HG03442 (cell line): ENCODE data around the gene FREM1.

Experiments
- ATAC-seq: cut with Tn5 transposase; IDR thresholded peaks from one replicate; pipeline ENCODE4 v1.9.1; 2021; ENCODE audit warnings: mild to moderate bottlenecking, moderate library complexity; ENCODE audit not compliant: unreplicated experiment

FREM1 gene

DNA sequence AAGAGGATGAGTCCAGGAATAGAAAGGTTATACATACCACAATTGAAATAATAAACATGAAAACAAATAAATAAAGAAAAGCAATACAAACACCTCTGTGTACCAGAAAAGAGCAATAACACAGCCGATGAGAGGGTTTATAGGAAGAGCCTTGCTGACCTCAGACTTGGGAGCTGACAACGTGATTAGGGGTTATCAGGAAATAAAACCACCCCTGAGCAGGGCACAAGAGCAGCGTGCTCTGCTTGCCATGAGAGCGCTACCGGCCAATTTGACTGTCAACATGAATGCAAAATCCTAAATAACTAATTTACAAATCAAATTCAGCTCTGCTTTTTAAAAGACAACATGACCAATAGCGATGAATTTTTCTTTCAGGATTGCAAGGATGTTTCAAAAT is 2.6 kb upstream of the FREM1 start:
- no peak for ATAC-seq

DNA sequence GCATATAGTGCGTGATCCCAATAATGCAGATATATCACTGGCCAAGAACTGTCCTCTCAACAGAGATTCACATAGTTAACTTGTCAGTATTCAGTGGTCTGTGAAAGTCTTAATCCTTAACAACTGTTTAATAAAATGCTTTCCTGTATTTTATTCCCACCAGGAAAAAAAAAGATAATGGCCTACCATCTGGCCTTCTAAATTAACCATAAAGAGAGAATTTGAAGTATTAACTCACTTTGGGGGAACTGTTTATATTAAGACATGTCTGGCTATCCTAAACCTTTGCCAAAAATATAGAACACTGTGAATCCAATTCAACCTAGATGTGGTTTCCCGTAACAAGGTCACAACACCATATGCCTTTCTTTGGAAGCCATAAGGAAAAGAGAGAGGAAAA is 818 bp upstream of the FREM1 start:
- no peak for ATAC-seq

DNA sequence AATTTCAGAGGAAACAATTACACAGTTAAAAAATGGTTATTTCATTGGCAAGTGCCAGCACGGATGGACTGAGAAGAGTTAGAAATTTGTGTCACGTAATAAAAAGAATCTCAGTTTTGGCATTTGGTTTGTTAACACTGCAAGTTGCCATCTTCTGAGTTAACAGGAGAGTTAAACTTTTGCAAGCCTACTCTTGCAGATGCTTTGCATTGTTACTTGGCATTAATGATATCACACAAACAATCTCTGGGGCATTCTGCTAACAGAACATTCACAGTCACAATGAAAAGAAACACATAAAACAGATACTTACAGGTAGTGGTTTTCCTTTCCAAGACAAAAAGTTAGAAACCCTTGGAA is 647 bp downstream of the FREM1 start:
- no peak for ATAC-seq

DNA sequence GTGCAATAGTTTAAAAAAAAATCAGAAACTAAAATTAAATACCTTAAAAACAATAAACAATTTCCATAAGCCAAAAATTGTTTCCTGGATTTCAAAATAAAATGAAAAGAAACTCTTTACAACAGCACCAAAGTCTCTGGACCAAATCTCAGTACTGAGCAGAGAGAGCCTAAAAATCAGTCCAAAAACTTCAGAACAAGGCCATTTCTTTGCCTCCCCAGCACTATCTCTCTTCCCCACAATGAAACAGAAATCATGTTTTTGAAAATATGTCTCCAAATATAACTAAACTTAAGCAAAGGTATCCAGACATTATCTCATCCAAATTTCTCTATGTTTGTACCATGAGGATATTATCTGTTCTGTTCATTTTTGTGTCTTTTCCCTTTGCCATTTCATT is 1.0 kb downstream of the FREM1 start:
- no peak for ATAC-seq

DNA sequence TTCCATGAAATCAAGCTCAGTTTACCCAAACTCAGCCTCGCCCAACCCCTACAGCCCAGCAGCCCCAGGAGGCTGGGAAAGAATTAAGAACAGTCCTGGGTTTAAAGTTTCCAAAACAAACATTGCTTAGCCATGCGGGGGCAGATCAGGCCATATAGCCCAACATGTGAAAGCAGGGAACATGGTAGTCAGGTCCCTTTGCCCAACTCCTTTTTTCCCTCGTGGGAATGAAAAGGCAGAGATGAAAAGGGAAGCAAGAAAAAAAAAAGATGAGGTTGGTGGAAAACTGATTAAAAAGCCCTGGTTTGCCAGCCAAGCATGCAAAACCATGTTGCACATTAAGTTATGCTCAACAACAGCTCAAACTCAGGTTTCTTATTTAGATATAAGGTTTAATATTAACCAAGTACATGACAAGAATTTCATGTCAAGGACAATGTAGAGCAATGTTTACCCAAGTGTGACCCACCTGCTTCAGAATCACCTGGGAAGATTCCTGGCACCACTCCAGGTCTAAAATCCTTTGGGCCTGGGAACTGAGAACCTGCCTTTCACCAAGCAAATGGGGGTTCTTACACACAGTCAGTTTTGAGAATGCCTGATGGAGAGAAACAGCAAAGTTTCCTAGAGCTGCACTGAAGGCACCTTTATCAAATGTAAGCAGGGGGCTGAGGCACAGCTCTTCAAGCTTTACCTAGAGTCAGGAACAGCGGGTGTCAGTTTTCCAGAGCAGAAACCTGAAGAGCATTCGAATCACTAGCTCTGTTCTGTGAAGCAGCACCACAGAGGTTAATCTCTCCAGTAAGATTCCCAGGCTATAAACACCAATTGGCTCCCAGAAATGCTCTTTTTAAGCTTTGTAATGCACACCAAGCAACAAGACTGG is 1.7 kb downstream of the FREM1 start:
- ATAC-seq, result no peak

DNA sequence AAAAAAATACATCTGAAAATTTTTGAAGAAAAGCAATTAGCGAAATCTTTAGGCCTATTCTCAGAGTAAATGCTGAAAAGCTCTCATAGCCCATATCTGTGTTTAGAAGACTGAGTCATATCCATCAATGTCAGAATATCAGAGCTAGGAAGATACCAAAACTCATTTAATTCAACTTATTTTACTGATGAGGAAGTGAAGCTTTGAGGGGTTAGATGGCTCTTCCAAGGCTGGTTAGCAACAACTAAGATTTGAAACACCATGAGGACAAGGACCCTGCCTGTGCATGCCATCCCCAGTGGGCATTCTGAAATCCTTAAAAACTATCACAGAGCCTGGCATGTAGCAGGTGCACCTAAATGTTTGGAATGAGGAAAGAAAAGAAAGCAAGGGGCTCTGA is 2.5 kb downstream of the FREM1 start:
- ATAC-seq, result no peak

DNA sequence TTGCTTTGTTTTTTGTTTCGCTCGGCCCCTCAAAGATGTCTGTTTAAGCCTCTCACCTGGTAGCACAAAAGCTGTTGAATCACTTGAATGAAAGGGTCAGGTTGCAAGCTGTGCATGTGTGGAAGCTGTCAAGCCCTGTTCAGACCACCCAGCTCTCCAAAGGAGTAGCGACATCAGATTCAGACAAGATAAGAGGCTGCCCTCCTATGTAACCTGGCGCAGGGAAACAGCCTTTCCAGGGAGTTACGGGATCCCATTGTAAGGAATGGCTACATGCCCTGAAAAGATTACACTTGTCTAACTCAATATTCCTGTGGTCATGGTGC is 2.9 kb downstream of the FREM1 start:
- no peak for ATAC-seq

DNA sequence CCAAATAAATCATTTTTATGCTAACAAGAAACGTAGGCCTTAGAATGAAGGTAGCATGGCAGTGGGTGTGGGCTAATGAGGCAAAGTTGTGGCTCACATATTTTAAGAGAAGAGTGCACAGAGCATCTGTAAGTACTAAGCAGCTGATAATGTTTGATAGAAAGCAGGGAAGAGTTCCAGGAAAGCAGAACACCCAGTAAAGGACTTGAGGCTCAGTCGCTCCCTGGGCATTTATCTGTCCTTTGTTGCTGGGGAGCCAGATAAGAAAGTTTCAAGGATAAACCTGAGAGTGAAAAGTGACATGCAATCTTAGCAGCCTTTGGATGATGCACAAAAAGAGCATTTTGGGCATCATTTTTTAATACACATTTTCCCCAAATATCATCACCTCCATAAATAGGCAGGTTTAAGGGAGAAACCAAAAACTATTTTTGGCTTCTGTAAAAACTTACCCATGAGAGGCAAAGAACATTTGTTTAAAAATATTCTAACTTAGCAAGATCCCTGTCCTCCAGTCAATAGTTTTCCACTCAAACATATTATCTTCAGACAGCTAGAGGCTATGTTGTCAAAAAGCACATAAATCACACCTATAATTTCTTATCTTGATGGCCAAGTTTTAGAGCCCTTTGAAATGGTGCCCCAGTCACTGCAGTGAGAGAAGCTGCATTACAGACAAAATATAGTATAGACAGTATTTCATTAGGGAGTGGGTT is 3.4 kb downstream of the FREM1 start:
- no peak for ATAC-seq

DNA sequence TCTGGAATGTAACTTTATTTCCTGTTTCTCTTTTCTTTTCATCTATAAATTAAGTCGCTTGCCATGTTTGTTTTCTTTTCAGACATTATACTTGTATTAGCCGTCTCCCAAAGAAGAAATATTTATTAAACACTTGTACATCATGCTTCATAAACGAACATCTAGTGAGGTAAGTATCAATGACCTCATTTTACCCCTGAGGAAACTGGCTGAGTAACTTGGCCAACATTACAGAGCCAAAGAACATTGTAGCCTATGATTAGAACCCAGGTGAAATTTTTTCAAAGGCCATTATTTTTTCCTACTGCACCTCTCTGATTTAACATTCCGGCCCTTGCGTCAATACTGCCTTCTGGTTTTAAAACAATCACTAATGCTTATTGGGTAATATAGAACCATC is 4.2 kb downstream of the FREM1 start:
- no peak for ATAC-seq

DNA sequence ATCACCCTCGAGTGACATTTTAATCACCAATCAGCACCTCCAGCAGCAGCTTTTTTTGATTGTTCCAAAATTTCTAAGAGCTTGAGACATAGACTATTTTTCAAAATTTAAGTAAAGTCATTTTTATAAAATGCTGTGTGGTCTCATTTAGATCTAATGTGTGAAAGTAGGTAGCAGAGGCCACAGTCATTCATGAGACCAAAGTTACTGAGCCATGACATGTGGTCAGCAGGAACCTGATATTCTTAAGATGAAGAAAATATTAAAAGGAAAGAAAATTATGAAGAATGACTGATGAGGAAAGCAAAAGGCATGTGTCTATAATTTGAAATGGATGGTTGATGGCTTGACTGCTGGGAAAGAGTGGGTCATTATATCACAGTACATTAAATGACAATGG is 7.2 kb downstream of the FREM1 start:
- ATAC-seq, result no peak

DNA sequence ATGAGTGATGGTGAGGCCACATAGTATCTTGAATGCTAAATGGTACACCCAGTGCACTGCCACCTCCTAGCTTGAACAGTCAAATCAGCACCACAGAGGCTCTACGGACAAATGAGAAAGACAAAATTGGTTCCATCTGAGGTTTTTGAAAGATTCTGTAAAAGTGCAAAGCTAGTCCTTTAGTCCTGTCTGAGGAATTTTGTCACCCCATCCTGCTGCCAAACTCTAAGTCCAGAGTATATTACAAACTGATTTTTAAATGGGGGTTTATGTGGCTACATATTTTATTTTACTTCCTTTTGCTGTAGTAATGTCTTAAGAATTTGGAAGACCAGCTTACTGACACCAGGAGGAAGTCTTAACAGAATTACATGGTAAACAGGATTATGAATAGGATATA is 7.7 kb downstream of the FREM1 start:
- no peak for ATAC-seq

DNA sequence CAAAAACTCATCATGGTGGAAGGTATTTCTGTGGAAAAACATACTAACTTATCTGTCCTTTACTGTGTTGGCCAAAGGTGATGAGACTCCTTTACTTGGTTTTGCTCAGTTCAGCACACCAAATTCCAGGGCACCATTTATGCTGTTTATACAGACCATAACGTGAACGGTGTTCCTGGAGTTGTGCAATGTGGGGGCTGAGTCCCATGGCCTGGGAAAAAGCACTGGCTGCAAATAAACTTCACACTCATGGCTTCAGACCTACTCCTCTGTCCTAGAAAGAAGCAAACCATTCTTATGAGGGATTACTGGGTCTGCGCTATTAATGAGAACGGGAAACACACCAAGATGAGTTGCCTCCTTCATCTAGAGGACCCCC is 10.4 kb downstream of the FREM1 start:
- ATAC-seq, result no peak

DNA sequence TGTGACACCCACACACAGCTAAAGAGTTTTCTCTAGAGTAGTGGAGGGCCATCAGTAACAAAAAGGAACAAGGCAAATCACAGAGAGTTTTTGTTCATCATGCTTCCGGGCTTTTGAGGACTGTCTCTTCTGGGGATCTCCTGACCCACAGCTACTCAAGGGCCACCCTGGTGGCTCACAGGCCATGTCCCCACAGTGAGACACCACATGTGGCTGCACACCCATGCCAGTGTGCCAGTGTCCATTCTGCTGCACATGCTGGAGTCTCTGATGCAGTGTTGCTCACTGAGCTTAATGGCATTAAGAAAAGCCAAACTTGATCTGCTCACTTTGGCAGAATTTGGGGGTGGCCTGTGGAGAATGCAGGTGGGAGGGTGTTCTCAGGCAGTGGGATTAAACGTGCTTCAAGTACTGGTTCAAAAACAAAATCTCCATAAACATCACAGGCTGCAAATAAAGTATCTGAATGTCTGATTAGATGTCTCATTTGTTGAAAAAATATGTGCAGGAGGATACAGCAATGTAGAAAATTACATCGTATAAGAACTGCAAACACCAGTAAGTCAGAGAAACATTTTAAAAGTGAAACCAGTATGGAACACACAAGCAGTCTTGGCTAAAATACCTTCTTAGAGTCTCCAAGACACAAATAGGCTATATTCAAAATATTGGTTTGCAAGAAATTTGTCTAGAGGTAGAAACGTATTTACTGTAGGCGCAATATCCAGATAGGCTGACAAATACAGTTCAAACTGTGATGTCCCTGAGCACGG is 11.0 kb downstream of the FREM1 start:
- ATAC-seq, result no peak

DNA sequence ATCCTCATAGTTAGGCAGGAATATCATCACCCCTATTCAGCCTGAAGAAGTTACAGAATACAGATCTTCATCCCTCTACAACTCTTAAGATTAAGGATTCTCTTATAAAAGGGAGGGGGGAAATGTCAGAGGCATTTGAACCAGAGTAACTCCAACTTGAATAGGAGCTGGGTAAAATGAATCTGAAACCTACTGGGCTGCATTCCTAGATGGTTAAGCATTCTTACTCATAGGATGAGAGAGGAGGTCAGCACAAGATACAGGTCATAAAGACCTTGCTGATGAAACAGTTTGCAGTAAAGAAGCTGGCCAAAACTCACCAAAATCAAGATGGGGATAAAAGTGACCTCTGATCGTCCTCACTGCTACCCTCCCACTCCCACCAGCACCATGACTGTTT is 14.4 kb downstream of the FREM1 start:
- ATAC-seq, result no peak

DNA sequence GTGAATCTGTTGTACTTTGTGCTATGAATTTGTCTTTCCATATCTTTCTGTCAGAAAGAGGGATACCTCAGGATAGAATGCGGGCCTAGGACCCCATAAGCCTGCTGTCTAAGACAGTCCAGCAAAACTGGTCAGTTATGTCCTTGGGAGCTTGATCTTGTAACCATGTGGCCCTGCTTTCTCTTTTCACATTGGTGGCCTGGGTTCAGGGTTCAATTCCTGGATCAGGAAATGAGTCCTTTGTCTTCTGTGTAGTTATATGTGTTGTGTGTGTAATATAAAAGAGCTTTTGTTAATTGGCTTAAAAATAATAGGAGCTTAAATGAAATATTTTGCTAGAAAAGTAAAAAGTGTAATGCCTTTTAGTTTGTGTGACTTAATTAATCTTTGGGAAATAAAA is 16.9 kb downstream of the FREM1 start:
- ATAC-seq, result no peak

DNA sequence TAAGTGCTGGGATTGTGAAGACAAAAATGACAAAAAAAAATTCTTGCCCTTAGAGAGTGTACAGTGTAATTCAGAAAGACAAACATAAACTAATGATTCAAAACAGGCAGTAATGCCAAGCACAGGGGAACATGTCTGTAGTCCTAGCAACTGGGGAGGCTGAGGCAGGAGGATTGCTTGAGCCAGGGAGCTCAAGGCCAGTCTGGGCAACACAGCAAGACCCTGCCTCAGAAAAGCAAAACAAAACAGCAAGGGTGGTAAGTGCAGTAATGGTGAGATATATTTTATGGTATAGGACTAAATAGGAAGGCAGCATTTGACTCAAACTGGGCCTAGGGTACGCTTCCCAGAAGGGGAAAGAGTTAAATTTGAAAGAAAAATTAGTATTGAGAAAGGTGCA is 18.9 kb downstream of the FREM1 start:
- ATAC-seq, result no peak

DNA sequence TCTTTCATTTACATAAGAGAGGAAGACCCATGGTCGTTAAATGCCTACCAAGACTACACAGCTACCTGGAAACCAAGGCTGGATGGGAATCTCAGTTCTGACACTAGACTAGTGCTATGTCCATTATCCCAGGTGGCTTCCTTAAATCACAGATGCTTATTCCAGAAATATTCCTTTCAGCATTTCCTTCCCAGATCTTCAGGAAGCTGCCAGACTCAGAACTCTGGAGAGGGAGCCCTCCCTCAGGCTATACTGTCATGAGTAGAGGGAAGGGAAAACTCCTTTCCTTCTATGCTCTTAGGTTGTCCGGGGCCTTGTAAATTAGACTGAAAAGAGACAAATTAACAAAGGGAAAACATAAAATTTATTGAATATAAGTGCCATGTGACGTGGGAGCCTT is 20.8 kb downstream of the FREM1 start:
- no peak for ATAC-seq

DNA sequence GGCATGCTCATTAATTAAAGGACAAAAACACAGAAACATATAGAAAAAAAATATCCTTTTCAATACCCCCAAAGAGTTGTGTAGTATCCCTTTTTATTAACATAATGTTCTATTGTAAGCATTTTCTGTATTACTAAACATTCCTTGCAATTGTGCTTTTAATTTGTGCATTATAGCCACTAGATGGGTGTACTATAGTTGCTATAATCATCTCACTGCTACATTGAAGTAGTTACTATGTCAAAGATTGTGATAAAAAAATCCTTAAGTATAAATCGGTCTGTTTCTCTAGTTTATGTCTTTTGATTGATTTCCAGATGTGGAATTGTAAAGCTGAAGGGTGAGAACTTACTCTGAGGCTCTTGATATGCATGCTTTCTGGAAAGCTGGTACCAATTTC is 21.4 kb downstream of the FREM1 start:
- ATAC-seq, result no peak

DNA sequence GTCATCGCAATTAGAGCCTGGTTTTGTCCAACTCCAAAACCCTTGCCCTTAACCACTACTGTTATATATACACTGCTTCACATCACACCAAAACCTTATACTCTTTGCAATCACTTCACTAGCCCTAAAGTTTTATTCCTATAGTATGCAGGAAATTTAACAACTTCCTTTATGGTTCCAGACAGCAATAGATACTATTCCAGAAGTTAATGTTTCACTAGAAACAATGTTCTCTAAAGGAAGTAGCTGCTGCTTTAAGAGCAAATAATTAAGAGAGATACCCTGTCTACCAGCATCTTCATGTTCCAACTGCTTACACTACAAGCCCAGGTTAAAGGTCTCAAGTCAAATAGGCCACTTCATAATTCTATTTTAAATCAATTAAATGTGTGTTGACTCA is 22.0 kb downstream of the FREM1 start:
- no peak for ATAC-seq

DNA sequence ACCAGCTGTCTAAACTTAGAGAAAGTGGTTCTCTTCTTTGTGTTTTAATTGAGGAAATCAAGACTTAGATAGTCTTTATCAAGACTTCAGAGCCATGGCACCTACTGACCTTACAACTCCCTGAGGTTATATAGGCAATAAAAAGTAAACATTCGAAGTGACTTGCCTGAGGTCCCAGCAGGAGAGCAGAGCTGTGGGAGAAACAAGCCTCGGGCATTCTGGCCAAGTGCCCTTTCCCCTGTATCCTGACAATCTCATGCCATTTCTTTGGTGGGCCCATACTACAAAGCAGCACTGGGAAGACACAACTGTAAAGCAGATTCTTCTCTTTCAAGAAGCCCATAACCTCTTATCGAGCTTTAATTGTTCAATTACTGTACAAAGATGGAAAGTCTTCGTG is 23.1 kb downstream of the FREM1 start:
- ATAC-seq, result no peak

DNA sequence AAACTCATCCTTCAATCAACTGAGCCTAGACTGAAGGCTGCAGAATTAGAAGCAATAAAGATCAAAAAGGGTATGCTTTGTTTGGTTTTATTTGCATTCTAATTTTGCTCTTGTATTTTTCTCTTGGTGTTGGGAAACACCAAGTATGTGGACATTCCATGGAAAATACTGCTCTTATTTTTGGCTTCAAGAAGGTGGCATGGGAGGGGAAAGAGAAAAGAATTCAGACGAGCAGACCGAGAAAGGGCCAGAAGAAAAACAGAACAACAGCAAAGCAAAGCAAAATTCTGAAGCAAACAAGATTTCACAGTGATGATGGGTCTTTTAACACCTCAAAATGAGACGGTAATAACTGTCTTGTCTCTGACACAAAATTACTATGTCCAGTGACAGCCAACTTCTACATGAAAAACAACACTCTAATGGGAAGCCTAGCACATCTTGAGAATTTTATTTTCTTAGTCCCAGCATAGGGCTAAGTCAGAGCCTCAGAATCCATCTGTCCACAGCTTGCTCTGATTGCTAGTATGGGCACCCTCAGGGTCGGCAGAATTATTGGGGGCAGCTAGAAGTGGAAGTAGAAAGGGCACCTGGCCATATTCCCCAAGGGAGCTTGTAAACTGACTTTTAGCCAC is 26.8 kb downstream of the FREM1 start:
- no peak for ATAC-seq

DNA sequence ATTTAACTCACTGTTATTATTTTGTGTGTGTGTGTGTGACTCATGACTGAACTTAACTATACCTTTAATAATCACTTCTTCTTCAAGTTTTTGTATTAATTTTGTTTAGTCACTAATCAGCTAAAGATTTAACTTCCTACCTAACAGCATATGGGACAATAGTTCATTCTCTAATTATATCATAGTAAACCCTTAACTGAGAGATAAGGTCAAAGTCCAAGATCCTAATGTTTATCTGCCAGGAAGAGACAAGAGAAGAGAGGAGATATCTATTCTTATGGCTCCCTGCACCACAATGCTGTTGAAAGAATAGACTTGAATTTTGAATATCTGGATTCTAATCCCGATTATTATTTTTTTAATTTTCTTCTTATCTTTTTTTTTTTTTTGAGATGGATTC is 28.1 kb downstream of the FREM1 start:
- no peak for ATAC-seq
